Astrocyte (in vitro differentiated cells and primary cell): ENCODE measurements around the gene RASA1.

Source experiments
- EZH2 ChIP-seq: IDR thresholded peaks from 2 replicates; pipeline ENCODE4 v1.6.1; 2012; ENCODE audit warnings: mild to moderate bottlenecking, low read length, inconsistent platforms; ENCODE audit not compliant: insufficient read depth
- TF ChIP-seq, protein P1 (sequence below): IDR thresholded peaks from 2 replicates; pipeline ENCODE4 v1.5.1; 2011; ENCODE audit warnings: low read depth, mild to moderate bottlenecking, inconsistent platforms, low read length, moderate library complexity; ENCODE audit not compliant: insufficient read depth

GRCh38 chr5:87434461-87434860, 166.8 kb downstream of the RASA1 start:
- TF ChIP-seq, protein P1, sequence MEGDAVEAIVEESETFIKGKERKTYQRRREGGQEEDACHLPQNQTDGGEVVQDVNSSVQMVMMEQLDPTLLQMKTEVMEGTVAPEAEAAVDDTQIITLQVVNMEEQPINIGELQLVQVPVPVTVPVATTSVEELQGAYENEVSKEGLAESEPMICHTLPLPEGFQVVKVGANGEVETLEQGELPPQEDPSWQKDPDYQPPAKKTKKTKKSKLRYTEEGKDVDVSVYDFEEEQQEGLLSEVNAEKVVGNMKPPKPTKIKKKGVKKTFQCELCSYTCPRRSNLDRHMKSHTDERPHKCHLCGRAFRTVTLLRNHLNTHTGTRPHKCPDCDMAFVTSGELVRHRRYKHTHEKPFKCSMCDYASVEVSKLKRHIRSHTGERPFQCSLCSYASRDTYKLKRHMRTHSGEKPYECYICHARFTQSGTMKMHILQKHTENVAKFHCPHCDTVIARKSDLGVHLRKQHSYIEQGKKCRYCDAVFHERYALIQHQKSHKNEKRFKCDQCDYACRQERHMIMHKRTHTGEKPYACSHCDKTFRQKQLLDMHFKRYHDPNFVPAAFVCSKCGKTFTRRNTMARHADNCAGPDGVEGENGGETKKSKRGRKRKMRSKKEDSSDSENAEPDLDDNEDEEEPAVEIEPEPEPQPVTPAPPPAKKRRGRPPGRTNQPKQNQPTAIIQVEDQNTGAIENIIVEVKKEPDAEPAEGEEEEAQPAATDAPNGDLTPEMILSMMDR = no peak
- TF ChIP-seq EZH2 = no peak
